ENCODE data around the gene PGM1. TPM values are rescaled to one million over a fixed set of nuclear protein-coding genes. Genes with fewer than 3 reads are reported as not detected.

PGM1 gene
- total and polyA plus RNA-seq, 2 donors (not counting 3 experiments of a cell fraction or from before 2014, with no cell fraction given) = 9.3 to 21.0 TPM

- dilution Hi-C loops (cut with MboI; ENCODE audit: extremely low pct_ligation_motif_present, low sequenced_read_pairs) = no loop called here
- no peak overlapping the region for H3K4me2 ChIP-seq (ENCODE audit: insufficient read depth, low read length)
- H3K4me3 ChIP-seq (replicated peaks in 1 of 3; ENCODE audit: insufficient read depth in 1 of 3, low read depth in 1 of 3, low read length in 3 of 3) = no peak overlapping the region
- no peaks in the 10 kb centered on the region for H3K27me3 ChIP-seq (ENCODE audit: control insufficient read depth in 2 of 2, insufficient read depth in 2 of 2, low read length in 2 of 2)
- H3K4me1 ChIP-seq (ENCODE audit: control insufficient read depth, extremely low read depth, insufficient read depth, low read length) = no peaks in the 10 kb centered on the region
- ChIA-PET CTCF (interaction anchor here (0.9 kb wide), 1 partner anchor 19 kb away, joined by 3 read pairs; no protein-coding TSS in a partner anchor), POLR2A (no interaction called here)
- FAIRE-seq = no peak
- no peak overlapping the region for H3K27ac ChIP-seq (ENCODE audit: insufficient read depth, low read depth, low read length)
- DNase-seq (ENCODE audit: low read depth, low spot score) = no peak
- no peak overlapping the region for H2AFZ ChIP-seq (ENCODE audit: low read depth, low read length)
- no peaks in the 10 kb centered on the region for H4K20me1 ChIP-seq (replicated peaks; ENCODE audit: control insufficient read depth, extremely low read depth, insufficient read depth, low read length)
- H3K9me1 ChIP-seq (replicated peaks; ENCODE audit: control insufficient read depth, extremely low read depth, insufficient read depth, low read length) = no peaks in the 10 kb centered on the region
- intact Hi-C loops (cut with micrococcal nuclease) = no loop called here
- no peak overlapping the region for H3K9ac ChIP-seq (replicated peaks; ENCODE audit: extremely low read depth, insufficient read depth, low read length)
- H3K79me2 ChIP-seq (ENCODE audit: control insufficient read depth, insufficient read depth, low read length) = no peaks in the 10 kb centered on the region
- TF ChIP-seq POLR2AphosphoS5 (IDR thresholded peaks at IDR 0.05; ENCODE audit: insufficient read depth, low read depth, low read length) (no peak), GATA2 (IDR thresholded peaks at IDR 0.05; ENCODE audit: insufficient read depth, insufficient read length, low read depth, low read length) (no peak), EZH2 (IDR thresholded peaks at IDR 0.05; ENCODE audit: borderline replicate concordance, low read depth, low read length, severe bottlenecking) (no peak), MYC (IDR thresholded peaks at IDR 0.05; ENCODE audit: low read depth, low read length) (no peak), CTCF (IDR thresholded peaks at IDR 0.05; ENCODE audit: extremely low read depth in 1 of 2, insufficient read depth in 1 of 2, low read depth in 1 of 2, low read length in 2 of 2) (no peak), FOS (IDR thresholded peaks at IDR 0.05; ENCODE audit: borderline replicate concordance, insufficient read depth, low read length) (no peak), MAX (IDR thresholded peaks at IDR 0.05; ENCODE audit: insufficient read depth, insufficient read length) (no peak), POLR2A (IDR thresholded peaks at IDR 0.05; ENCODE audit: low read depth, low read length) (no peak), JUN (IDR thresholded peaks at IDR 0.05; ENCODE audit: borderline replicate concordance, insufficient read depth, insufficient read length, low read depth) (no peak)
- BruUV-seq (replicated peaks) = no TSS peak
- H3K36me3 ChIP-seq (ENCODE audit: control insufficient read depth in 2 of 2, extremely low read depth in 1 of 2, insufficient read depth in 2 of 2, low read length in 2 of 2) = no peaks in the 10 kb centered on the region
- no peaks in the 10 kb centered on the region for H3K9me3 ChIP-seq (replicated peaks; ENCODE audit: control insufficient read depth, insufficient read depth, low read length)
Measured at GRCh38 chr1:63643926-63644325, 50.7 kb downstream of the PGM1 start.

All from endothelial cell of umbilical vein (primary cell).